BE2C (cell line): Measurements from ENCODE around the gene CNTNAP5.

ENCODE experiments used
- DNase-seq: peaks from one replicate; pipeline ENCODE4 v3.0.0-alpha.2; 2020
- H3K27me3 ChIP-seq: fragments of 250-450 bp; sonication (Bioruptor Pico); 2 replicates; pipeline ENCODE4 v1.5.1; 2020; ENCODE audit warnings: mild to moderate bottlenecking
- H3K36me3 ChIP-seq: fragments of 250-450 bp; sonication (Bioruptor Pico); 2 replicates; pipeline ENCODE4 v1.5.1; 2020; ENCODE audit warnings: mild to moderate bottlenecking
- H3K4me1 ChIP-seq: fragments of 250-450 bp; sonication (Bioruptor Pico); 2 replicates; pipeline ENCODE4 v1.5.1; 2020
- H3K4me3 ChIP-seq: 2 replicates; pipeline ENCODE4 v1.5.1; 2011; ENCODE audit warnings: low read depth, low read length
- H3K9me3 ChIP-seq: fragments of 250-450 bp; sonication (Bioruptor Pico); 2 replicates; pipeline ENCODE4 v1.5.1; 2020
- CTCF ChIP-seq: IDR thresholded peaks from 2 replicates; pipeline ENCODE4 v1.5.1; 2012; ENCODE audit warnings: mild to moderate bottlenecking, low read depth, low read length

CNTNAP5 gene

GRCh38 chr2:124186801-124187200 is 161.7 kb downstream of the CNTNAP5 start:
- Histone ChIP-seq H3K4me3 (no peak overlapping the region), H3K9me3 (no peaks in the 10 kb centered on the region), H3K36me3 (no peaks in the 10 kb centered on the region), H3K4me1 (no peaks in the 10 kb centered on the region), H3K27me3 (no peaks in the 10 kb centered on the region)
- DNase-seq: no peak
- TF ChIP-seq CTCF: no peak

DNA sequence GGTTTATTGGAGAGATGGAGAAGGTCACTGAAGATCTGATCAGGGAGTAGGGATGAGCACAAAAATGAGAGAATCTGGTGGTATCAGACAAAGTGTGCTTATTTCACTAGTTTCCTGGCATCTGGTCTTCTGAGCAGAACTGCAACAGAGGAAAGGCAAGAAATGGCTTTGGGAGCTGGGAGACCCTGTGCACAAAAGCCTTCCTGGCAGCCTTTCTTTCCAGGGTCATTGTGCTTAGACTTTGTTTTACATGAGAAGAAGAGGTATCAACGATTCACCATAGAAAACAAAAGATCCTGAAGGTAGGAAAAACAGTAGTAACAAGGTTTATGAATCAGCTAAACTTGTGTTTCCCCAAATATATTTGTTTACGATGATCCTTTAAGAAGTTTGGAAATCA is 162.9 kb downstream of the CNTNAP5 start:
- Histone ChIP-seq H3K36me3 (no peaks in the 10 kb centered on the region), H3K27me3 (no peaks in the 10 kb centered on the region), H3K9me3 (no peaks in the 10 kb centered on the region), H3K4me1 (no peaks in the 10 kb centered on the region), H3K4me3 (no peak overlapping the region)
- no peak for TF ChIP-seq CTCF
- no peak for DNase-seq

- no peaks in the 10 kb centered on the region for H3K27me3 ChIP-seq
- H3K4me1 ChIP-seq: no peaks in the 10 kb centered on the region
- no peaks in the 10 kb centered on the region for H3K36me3 ChIP-seq
- no peak overlapping the region for H3K4me3 ChIP-seq
- no peak for DNase-seq
- no peaks in the 10 kb centered on the region for H3K9me3 ChIP-seq
- no peak for TF ChIP-seq CTCF
Observed at GRCh38 chr2:124193706-124194105, 168.6 kb downstream of the CNTNAP5 start.

GRCh38 chr2:124201713-124202112 is 176.6 kb downstream of the CNTNAP5 start:
- H3K4me3 ChIP-seq: no peak overlapping the region
- H3K9me3 ChIP-seq: no peaks in the 10 kb centered on the region
- no peak for DNase-seq
- H3K4me1 ChIP-seq: no peaks in the 10 kb centered on the region
- no peaks in the 10 kb centered on the region for H3K36me3 ChIP-seq
- no peaks in the 10 kb centered on the region for H3K27me3 ChIP-seq
- no peak for TF ChIP-seq CTCF

- Histone ChIP-seq H3K4me1 (no peaks in the 10 kb centered on the region), H3K36me3 (no peaks in the 10 kb centered on the region), H3K9me3 (no peaks in the 10 kb centered on the region), H3K4me3 (no peak overlapping the region), H3K27me3 (no peaks in the 10 kb centered on the region)
- no peak for DNase-seq
- TF ChIP-seq CTCF: no peak
Observed at GRCh38 chr2:124209441-124209840, 184.4 kb downstream of the CNTNAP5 start.

DNA sequence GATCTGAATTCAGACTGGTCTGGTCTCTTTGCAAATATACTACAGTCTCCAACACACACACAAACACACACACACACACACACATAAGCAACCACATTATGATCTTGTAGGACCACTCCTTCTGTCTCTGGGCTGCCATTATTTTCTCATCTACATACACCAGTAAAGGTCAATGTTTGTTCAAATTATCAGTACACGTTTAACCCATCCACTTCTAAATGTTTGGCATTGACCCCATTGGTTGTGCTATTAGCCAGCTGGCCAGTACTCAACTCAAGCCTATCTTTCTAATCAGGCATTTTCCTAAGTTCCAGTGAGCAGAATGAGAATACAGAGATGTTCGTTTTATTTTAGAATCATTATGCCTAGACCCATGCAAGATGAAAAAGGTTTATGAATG is 186.4 kb downstream of the CNTNAP5 start:
- no peaks in the 10 kb centered on the region for H3K27me3 ChIP-seq
- H3K4me3 ChIP-seq: no peak overlapping the region
- no peak for DNase-seq
- no peaks in the 10 kb centered on the region for H3K9me3 ChIP-seq
- no peak for TF ChIP-seq CTCF
- H3K4me1 ChIP-seq: no peaks in the 10 kb centered on the region
- no peaks in the 10 kb centered on the region for H3K36me3 ChIP-seq
